ENCODE results near the gene SND1. TPM values are rescaled to one million over a fixed set of nuclear protein-coding genes. Genes with fewer than 3 reads are reported as not detected.

SND1 gene
- total RNA-seq, 2 experiments from 2014 or later: 132 to 148 TPM

DNA sequence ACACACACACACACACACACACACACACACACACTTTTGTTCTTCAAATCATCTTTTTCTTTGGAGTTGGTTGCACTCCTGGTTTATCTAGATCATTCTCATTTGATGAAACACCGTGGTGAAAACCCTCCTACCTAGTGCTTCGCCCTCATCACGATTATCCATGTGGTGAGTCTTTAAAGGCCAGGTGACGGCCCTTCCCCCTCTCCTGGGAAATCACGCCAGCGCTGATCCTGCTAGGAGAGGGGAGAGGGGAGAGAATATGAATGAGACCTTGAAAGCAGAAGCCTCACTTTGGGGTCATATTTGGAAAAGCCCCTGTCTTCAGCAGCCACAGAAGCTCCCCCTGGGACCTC, 483.1 kb downstream of the SND1 start:
- peak overlapping the region; percentile 57 for H3K4me3 Mint-ChIP-seq
- POLR2A ChIA-PET: interaction anchor here (0.6 to 1.9 kb wide), 8 partner anchors 10 to 186 kb away, joined by 3 to 10 read pairs (median 4); no protein-coding TSS in a partner anchor
- peaks cover 62% of the 10 kb centered on the region for H3K27me3 Mint-ChIP-seq
- DNase-seq (no peak), ATAC-seq (ENCODE audit: low read depth) (no peak)
- no peaks in the 10 kb centered on the region for H3K9me3 Mint-ChIP-seq
- H3K27ac Mint-ChIP-seq: no peak overlapping the region
- no peaks in the 10 kb centered on the region for H3K36me3 Mint-ChIP-seq
- peaks cover 8% of the 10 kb centered on the region for H3K4me1 Mint-ChIP-seq

DNA sequence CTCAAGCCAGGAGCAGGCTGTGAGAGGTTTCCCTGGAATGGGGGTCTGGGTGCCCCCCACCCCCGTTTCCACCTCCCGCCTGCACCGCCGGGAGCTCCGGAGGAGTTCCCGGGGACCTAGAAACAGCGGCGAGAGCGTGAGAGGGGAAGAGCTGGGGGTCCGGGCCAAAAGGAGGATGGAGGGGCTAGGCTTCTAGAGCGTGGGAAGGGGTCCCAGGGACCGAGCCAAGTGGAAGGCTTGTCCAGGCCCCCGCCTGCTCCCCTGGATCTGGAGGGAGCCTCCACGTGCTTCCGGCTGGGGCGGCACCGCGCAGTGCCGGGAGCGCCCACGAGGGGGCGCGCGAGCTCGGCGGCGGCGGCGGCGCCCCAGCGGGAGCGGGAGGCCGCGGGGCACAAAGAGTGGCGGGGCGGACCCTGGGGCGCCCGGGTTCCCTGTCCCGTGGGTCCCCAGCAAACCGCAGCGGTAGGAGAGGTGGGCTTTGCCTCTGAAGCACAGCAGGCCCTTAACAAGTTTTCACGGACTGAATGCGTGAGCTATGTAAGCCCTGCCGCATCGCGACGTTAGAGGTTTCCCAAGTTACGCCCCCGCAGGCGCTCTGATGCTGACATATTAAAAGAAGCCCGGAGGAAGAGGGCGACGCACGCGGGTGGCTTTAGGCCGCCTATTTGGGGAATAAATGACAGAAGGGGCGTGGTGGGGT, 483.7 kb downstream of the SND1 start:
- Mint-ChIP-seq H3K27me3 (peaks cover 65% of the 10 kb centered on the region), H3K36me3 (no peaks in the 10 kb centered on the region), H3K9me3 (no peaks in the 10 kb centered on the region), H3K4me1 (peaks cover 8% of the 10 kb centered on the region), H3K27ac (no peak overlapping the region), H3K4me3 (peak overlapping the region; percentile 72)
- peak; percentile 95 for ATAC-seq (ENCODE audit: low read depth)
- POLR2A ChIA-PET: interaction anchor here (0.6 to 1.9 kb wide), 8 partner anchors 10 to 185 kb away, joined by 3 to 10 read pairs (median 4); no protein-coding TSS in a partner anchor
- DNase-seq: peak; percentile 89

DNA sequence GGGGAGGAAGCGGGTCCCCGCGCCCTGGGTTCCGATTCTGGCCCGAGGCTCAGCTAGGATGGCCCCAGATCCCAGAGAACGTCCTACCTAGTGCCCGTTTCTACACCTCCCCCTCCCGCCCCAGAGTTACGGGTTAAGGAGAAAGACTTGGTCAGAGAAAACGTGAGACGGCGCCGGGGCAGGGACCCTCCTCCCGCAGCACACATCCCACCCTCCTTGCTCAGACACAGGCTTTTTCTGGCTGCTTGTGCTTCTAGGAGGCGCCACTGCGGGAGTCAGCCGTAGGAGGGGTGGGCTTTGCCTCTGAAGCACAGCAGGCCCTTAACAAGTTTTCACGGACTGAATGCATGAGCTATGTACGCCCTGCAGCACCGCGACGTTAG, 484.2 kb downstream of the SND1 start:
- H3K27me3 Mint-ChIP-seq: peaks cover 68% of the 10 kb centered on the region
- H3K4me1 Mint-ChIP-seq: peaks cover 8% of the 10 kb centered on the region
- H3K9me3 Mint-ChIP-seq: no peaks in the 10 kb centered on the region
- no peak overlapping the region for H3K27ac Mint-ChIP-seq
- no peaks in the 10 kb centered on the region for H3K36me3 Mint-ChIP-seq
- peak overlapping the region; percentile 72 for H3K4me3 Mint-ChIP-seq
- POLR2A ChIA-PET: interaction anchor here (0.7 to 1.9 kb wide), 5 partner anchors 9 to 74 kb away, joined by 3 to 10 read pairs (median 3); no protein-coding TSS in a partner anchor
- ATAC-seq (ENCODE audit: low read depth) (peak; percentile 21), DNase-seq (no peak)

DNA sequence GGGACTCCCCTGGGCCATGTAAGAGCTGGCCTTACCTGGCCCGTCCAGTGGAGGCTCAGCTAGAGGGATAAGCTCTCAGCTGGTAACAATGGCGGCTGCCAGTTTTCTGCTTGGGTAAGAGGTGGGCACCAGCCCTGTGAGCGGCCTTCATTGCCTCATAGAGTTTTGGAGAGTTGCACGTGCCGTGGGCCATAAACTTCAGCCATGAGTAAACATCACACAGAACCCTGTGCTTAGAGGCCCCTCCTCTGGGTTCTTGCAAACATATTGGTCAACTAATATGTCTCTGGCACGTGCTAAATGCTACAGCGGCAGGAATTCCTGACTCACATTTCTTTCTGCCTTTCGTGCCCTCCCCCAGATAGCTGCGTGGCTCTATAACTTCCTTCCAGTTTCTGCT, 485.2 kb downstream of the SND1 start:
- Mint-ChIP-seq H3K4me3 (no peak overlapping the region), H3K27me3 (peaks cover 65% of the 10 kb centered on the region), H3K36me3 (no peaks in the 10 kb centered on the region), H3K4me1 (peaks cover 8% of the 10 kb centered on the region), H3K27ac (no peak overlapping the region), H3K9me3 (no peaks in the 10 kb centered on the region)
- ATAC-seq (ENCODE audit: low read depth) (no peak), DNase-seq (no peak)
- POLR2A ChIA-PET: no interaction called here

DNA sequence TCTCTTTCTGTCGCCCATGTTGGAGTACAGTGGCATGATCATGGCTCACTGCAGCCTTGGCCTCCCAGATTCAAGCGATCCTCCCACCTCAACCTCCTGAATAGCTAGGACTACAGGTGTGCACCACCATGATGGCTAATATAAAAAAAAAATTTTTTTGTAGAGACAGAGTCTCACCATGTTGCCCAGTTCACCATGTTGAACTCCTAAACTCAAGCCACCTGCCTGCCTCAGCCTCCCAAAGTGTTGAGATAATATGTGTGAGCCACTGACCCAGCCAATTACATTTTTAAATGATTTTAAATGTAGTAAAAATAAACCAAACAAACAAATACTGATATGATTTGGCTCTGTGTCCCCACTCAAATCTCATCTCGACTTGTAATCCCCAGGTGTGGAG, 487.4 kb downstream of the SND1 start:
- no peak for ATAC-seq (ENCODE audit: low read depth)
- POLR2A ChIA-PET: no interaction called here
- no peak for DNase-seq
- peaks cover 51% of the 10 kb centered on the region for H3K27me3 Mint-ChIP-seq
- no peaks in the 10 kb centered on the region for H3K9me3 Mint-ChIP-seq
- no peak overlapping the region for H3K4me3 Mint-ChIP-seq
- no peaks in the 10 kb centered on the region for H3K36me3 Mint-ChIP-seq
- H3K4me1 Mint-ChIP-seq: peaks cover 8% of the 10 kb centered on the region
- H3K27ac Mint-ChIP-seq: no peak overlapping the region

DNA sequence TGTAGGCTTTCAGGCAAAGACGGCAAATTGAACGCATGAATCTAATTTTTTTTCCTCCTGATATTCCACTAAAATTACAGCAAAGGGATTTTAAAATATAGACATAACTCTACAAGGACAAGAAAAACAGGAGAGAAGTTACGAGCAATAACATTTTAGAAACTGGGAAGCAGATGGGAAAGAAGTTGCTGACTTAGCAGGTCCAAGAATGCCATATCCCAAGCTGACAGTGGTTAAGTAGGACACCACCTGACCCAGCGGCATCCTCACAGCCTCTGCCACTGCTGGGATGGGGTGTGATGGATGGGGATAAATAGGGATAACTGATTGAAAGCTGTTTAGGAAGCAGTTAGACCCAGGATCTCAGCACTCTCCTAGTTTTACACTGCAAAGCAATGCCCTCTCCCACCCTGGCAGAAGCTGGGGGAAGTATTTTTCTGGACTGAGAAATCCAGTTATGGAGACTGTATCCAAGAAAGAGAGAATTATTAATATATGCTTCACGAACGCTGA, 489.7 kb downstream of the SND1 start:
- Mint-ChIP-seq H3K9me3 (no peaks in the 10 kb centered on the region), H3K36me3 (no peaks in the 10 kb centered on the region), H3K27ac (no peak overlapping the region), H3K4me1 (no peaks in the 10 kb centered on the region), H3K27me3 (peaks cover 48% of the 10 kb centered on the region), H3K4me3 (no peak overlapping the region)
- no peak for ATAC-seq (ENCODE audit: low read depth)
- DNase-seq: no peak
- POLR2A ChIA-PET: no interaction called here

Small RNA genes lying within 50 kb of the gene (microRNA-seq; reads per million reads assigned to microRNA genes)
- not detected for gene MIR593

Other genes with a start within 250 kb of the SND1 start
- gene GCC1, start 66.6 kb upstream of the SND1 start, total RNA-seq: 10 to 100 TPM; 21.8 to 23.1 TPM
- 100 to 1,000 TPM; 114 TPM for gene ARF5, start 63.8 kb upstream of the SND1 start, total RNA-seq
- gene FSCN3, start 58.5 kb upstream of the SND1 start, total RNA-seq: 1 to 10 TPM; 2.0 to 2.9 TPM
- gene PAX4, start 34.1 kb upstream of the SND1 start, total RNA-seq: not detected